GM10266 (cell line): ENCODE measurements around the gene HMGCS1.

ENCODE experiments used
- DNase-seq: peaks from one replicate; pipeline ENCODE4 v3.0.0; 2012; ENCODE audit errors: extremely low spot score
- TF ChIP-seq, protein P1 (sequence below): IDR thresholded peaks from 2 replicates; pipeline ENCODE4 v1.5.1; 2012; ENCODE audit warnings: mild to moderate bottlenecking, low read depth; ENCODE audit not compliant: control insufficient read depth, insufficient read depth; ENCODE audit errors: missing control alignments

Gene HMGCS1

DNA sequence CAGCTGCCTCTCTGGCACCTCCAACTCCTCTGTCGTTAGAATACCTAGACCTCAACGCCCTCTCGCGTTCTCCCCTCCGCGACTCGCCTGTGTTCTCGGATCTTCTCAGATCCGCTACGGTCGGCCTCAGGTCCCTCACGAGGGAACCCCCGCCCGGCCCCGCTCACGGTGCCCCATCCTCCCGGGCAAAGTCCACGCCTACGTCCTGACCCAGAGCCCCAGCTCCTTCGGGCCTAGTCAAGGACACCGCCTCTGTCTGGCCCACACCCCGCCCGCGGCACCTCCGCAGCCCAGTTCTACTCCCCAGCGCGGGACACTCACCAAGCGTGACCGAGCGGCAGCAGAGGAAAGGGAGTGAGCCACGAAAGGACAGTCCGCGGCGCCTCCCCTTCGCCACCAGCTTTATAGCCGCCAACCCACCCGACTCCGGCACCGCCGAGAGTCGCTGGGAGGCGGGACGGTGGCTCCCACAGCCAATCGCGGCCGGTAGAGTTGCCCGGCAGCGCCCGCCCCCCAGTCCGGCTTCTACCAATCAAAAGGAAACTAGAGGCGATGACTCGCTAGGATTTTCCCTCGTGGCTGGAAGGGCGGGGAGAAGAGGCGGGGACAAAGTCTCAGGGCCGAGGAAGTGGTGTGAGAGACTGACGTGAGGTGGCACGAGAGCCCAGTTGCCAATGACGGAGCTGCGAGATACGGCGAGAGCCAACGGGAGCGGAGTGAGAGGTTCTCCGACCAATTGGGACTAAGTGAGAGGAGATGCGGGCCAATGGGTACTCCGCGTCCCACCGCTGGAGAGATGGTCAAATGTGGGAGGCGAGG lies at the start of gene HMGCS1:
Gene HMGCS1 (minus strand): TSS at position 378 of the 819 bp plus-strand sequence. CDS start 14,447 bp downstream, outside the sequence.
- peak; percentile 90 for DNase-seq
- TF ChIP-seq, protein P1, sequence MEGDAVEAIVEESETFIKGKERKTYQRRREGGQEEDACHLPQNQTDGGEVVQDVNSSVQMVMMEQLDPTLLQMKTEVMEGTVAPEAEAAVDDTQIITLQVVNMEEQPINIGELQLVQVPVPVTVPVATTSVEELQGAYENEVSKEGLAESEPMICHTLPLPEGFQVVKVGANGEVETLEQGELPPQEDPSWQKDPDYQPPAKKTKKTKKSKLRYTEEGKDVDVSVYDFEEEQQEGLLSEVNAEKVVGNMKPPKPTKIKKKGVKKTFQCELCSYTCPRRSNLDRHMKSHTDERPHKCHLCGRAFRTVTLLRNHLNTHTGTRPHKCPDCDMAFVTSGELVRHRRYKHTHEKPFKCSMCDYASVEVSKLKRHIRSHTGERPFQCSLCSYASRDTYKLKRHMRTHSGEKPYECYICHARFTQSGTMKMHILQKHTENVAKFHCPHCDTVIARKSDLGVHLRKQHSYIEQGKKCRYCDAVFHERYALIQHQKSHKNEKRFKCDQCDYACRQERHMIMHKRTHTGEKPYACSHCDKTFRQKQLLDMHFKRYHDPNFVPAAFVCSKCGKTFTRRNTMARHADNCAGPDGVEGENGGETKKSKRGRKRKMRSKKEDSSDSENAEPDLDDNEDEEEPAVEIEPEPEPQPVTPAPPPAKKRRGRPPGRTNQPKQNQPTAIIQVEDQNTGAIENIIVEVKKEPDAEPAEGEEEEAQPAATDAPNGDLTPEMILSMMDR, result peak; percentile 33

GRCh38 chr5:43358726-43359125 lies 45.5 kb upstream of the HMGCS1 start:
- DNase-seq, result no peak
- TF ChIP-seq, protein P1, result no peak

DNA sequence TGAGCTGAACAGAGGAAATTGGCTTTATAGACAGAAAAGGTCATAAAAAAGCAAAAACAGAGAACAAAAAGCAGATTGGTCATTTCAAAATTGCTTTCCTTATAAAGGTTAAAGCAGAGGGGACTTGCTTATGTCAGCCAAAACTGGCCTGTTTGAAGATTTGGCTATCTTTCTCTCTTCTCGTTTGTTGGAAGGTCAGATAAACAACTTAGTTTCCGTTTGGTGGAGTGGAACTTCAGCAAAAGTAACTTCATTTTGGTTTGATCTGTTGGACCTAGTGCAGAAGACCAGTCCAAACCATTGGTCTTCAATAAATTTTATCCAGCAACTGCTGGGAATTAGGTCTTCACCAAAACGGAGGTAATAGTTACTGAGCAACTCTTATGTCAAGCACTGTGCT lies 45.1 kb upstream of the HMGCS1 start:
- DNase-seq, result no peak
- TF ChIP-seq, protein P1, result no peak

- TF ChIP-seq, protein P1, result no peak
- DNase-seq, result no peak
Observed at GRCh38 chr5:43357878-43358281, 44.7 kb upstream of the HMGCS1 start.

DNA sequence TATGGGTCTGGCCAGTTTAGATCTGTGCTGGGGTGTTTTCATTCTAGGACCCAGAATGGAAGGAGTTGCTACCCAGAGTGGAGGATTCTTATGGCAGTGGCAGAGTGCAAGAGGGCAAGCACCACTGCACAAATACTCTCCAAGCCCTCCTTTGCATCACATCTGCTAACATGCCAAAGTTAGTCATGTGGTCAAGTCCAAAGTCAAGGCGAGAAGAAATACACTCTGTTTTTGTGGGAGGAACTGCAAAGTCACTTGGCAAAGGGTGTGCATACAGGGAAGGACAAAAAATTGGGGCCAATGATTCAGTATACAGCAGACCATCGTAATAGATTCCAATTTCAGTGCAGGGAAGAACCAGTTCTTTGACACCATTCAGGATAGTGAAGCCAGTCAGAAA lies 43.9 kb upstream of the HMGCS1 start:
- no peak for DNase-seq
- TF ChIP-seq, protein P1, result no peak

DNA sequence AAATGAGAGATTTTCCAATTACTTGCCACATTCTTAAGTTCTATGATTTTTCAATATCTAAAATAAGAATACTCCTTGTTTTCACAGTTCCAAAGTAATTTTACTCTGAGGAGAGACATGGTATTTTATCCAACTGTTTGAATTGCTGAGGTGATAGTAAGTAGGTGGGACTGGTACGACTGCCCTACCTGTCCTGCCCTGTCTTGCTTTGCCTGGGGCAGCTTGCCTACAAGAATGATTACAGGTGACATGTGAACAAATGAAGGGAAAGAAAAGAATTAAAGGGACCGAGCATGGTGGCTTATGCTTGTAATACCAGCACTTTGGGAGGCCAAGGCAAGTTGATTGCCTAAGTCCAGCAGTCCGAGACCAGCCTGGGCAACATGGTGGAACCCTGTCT lies 41.6 kb upstream of the HMGCS1 start:
- no peak for DNase-seq
- TF ChIP-seq, protein P1, result no peak

DNA sequence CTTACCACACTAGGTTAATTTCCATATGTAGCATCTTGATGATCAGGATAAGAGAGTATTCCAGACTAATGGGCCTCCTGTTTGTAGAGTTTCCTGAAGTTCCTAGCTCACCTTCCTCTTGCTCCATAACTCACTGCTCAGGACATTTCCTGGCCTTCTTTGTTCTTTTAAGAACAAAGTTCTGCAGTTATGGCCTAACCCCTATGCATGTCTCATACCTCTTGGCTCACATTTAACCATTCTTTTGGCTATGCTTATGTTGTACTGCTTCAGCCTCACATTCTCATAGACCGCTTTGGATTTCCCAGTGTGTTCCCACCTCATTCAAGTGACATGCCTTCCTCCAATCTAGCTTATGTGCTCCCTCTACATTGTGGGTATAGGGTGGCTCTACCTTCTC lies 40.5 kb upstream of the HMGCS1 start:
- TF ChIP-seq, protein P1, result no peak
- DNase-seq, result no peak
